ENCODE data around the gene DGKD.

DNA sequence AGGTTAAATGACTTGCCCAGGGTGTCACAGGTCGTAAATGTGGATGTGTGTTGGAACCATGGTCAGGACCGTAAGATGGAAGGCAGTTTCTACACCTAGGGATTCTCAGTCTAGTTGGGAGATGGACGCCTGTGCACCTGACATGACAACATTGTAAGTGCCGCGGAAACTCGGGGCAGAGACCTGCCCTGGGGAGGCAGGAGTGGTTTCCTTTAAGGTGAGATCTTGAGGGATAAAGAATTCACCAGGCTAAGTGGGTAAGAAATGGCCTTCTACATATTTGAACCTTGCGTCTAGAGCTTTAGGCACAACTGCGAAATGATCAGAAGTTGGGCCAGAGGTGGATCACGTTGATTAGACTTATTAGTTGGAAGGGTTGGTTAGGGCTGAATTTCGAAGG lies 1.6 kb downstream of the DGKD start:
- TF ChIP-seq POLR2A (IDR thresholded peaks at IDR 0.05): no peak
- no peak for TF ChIP-seq POLR2AphosphoS5 (IDR thresholded peaks at IDR 0.05)
